Common myeloid progenitor, CD34-positive (primary cell): ENCODE results near the gene MLEC.

Experiments used
- CTCF ChIA-PET: fragments of 350-600 bp; sonication (Branson Sonifier 250); formaldehyde crosslinking; loops from one replicate; lab custom pipeline; 2021; ENCODE audit warnings: antibody characterized with exemption; lab: Charles Lee
- POLR2A ChIA-PET: fragments of 350-600 bp; sonication (Branson Sonifier 250); formaldehyde crosslinking; loops from one replicate; lab custom pipeline; 2021; ENCODE audit warnings: antibody characterized with exemption; lab: Charles Lee
- DNase-seq, 3 donors: peaks; one replicate each; pipeline versions ENCODE4 v3.0.0 to v3.0.0-alpha.2; 2013
- H3K27ac ChIP-seq, 2 experiments: 1 replicate in 1 of 2; 2 replicates in 1 of 2; pipeline ENCODE4 v1.7.0; 2013; ENCODE audit warnings: inconsistent platforms in 2 of 2, low read length in 2 of 2, mild to moderate bottlenecking in 2 of 2, low read depth in 1 of 2, moderate library complexity in 1 of 2; ENCODE audit not compliant: severe bottlenecking in 2 of 2, insufficient read depth in 1 of 2, poor library complexity in 1 of 2
- H3K27me3 ChIP-seq, 5 experiments: replicated peaks in 2 of 5; 1 replicate in 3 of 5; 2 replicates in 2 of 5; pipeline versions ENCODE4 v1.6.1 to v1.7.0; 2013; ENCODE audit warnings: low read length in 4 of 5, mild to moderate bottlenecking in 2 of 5, moderate library complexity in 2 of 5, inconsistent platforms in 1 of 5; ENCODE audit not compliant: insufficient read depth in 5 of 5, control insufficient read depth in 4 of 5
- H3K36me3 ChIP-seq, 4 experiments: 1 replicate in 2 of 4; 2 replicates in 2 of 4; pipeline versions ENCODE4 v1.6.1 to v1.7.0; 2013; ENCODE audit warnings: low read length in 3 of 4, control low read depth in 1 of 4, mild to moderate bottlenecking in 1 of 4; ENCODE audit not compliant: control insufficient read depth in 4 of 4, insufficient read depth in 4 of 4
- H3K4me1 ChIP-seq, 4 experiments: 1 replicate in 3 of 4; 2 replicates in 1 of 4; pipeline versions ENCODE4 v1.6.1 to v1.7.1; 2013; ENCODE audit warnings: low read length in 3 of 4, mild to moderate bottlenecking in 3 of 4, control low read depth in 1 of 4, inconsistent platforms in 1 of 4, moderate library complexity in 1 of 4; ENCODE audit not compliant: control insufficient read depth in 4 of 4, insufficient read depth in 4 of 4; ENCODE audit errors: control extremely low read depth in 1 of 4
- H3K4me3 ChIP-seq, 7 experiments: 1 replicate in 4 of 7; 2 replicates in 3 of 7; pipeline versions ENCODE4 v1.5.1 to v1.7.0; 2013; ENCODE audit warnings: mild to moderate bottlenecking in 7 of 7, low read length in 6 of 7, moderate library complexity in 6 of 7, inconsistent platforms in 2 of 7, low read depth in 2 of 7, control low read depth in 1 of 7; ENCODE audit not compliant: insufficient read depth in 4 of 7, control insufficient read depth in 1 of 7; ENCODE audit errors: extremely low read depth in 1 of 7
- H3K9me3 ChIP-seq, 5 experiments: 1 replicate in 4 of 5; 2 replicates in 1 of 5; pipeline versions ENCODE4 v1.6.1 to v1.7.1; 2013; ENCODE audit warnings: low read length in 4 of 5, mild to moderate bottlenecking in 2 of 5, inconsistent platforms in 1 of 5, low read depth in 1 of 5, moderate library complexity in 1 of 5; ENCODE audit not compliant: control insufficient read depth in 4 of 5, insufficient read depth in 2 of 5; ENCODE audit errors: control extremely low read depth in 1 of 5
- WGBS: methylation state at CpG from one replicate; pipeline ENCODE4 v1.1.5; 2013; ENCODE audit not compliant: insufficient coverage; 5-methylcytosine and 5-hydroxymethylcytosine counted together

MLEC gene

GRCh38 chr12:120699553-120699952 lies 12.6 kb downstream of the MLEC start:
- no peak overlapping the region for H3K4me3 ChIP-seq
- ChIA-PET POLR2A (no interaction called here), CTCF (interaction anchor here (0.6 to 4.0 kb wide), 8 partner anchors 8 to 307 kb away, joined by 3 to 30 read pairs (median 5); partner anchors contain the start of gene UNC119B)
- H3K9me3 ChIP-seq: no peaks in the 10 kb centered on the region
- no peaks in the 10 kb centered on the region for H3K27me3 ChIP-seq
- WGBS: 98% methylated on average over 7 of the region's 7 CpGs
- no peak overlapping the region for H3K27ac ChIP-seq
- H3K36me3 ChIP-seq: peaks cover 14 to 91% (median 71%) of the 10 kb centered on the region in 4 experiments
- peaks cover 0 to 13% (median 9%) of the 10 kb centered on the region in 4 experiments for H3K4me1 ChIP-seq
- no peak for DNase-seq

GRCh38 chr12:120700886-120701285 lies 13.9 kb downstream of the MLEC start:
- H3K4me3 ChIP-seq: no peak overlapping the region
- ChIA-PET CTCF (interaction anchor here (1.1 to 4.0 kb wide), 10 partner anchors 9 to 118 kb away, joined by 3 to 30 read pairs (median 3); partner anchors contain the start of gene UNC119B), POLR2A (no interaction called here)
- no peak overlapping the region for H3K27ac ChIP-seq
- no peak for DNase-seq
- peaks cover 0 to 13% (median 9%) of the 10 kb centered on the region in 4 experiments for H3K4me1 ChIP-seq
- H3K9me3 ChIP-seq: no peaks in the 10 kb centered on the region
- no peaks in the 10 kb centered on the region for H3K27me3 ChIP-seq
- 100% methylated on average over 5 of the region's 5 CpGs for WGBS
- H3K36me3 ChIP-seq: peaks cover 14 to 80% (median 63%) of the 10 kb centered on the region in 4 experiments

GRCh38 chr12:120702637-120703036 lies 15.7 kb downstream of the MLEC start:
- H3K27me3 ChIP-seq: no peaks in the 10 kb centered on the region
- no peak overlapping the region for H3K27ac ChIP-seq
- POLR2A ChIA-PET: interaction anchor here (1.3 kb wide), 1 partner anchor 16 kb away, joined by 4 read pairs; the partner anchor contains the start of gene MLEC
- no peak overlapping the region for H3K4me3 ChIP-seq
- no peaks in the 10 kb centered on the region for H3K9me3 ChIP-seq
- H3K4me1 ChIP-seq: peaks cover 0 to 12% (median 9%) of the 10 kb centered on the region in 4 experiments
- peaks cover 4 to 62% (median 49%) of the 10 kb centered on the region in 4 experiments for H3K36me3 ChIP-seq
- no peak for DNase-seq
- CTCF ChIA-PET: interaction anchor here (1.0 to 1.4 kb wide), 6 partner anchors 7 to 77 kb away, joined by 3 to 5 read pairs (median 4); partner anchors contain the start of gene UNC119B
- WGBS: 92% methylated on average over 1 of the region's 1 CpG

- 91% methylated on average over 8 of the region's 11 CpGs for WGBS
- Histone ChIP-seq H3K4me1 (peaks cover 0 to 5% (median 5%) of the 10 kb centered on the region in 4 experiments), H3K9me3 (no peaks in the 10 kb centered on the region), H3K36me3 (peaks cover 3 to 55% (median 45%) of the 10 kb centered on the region in 4 experiments), H3K4me3 (no peak overlapping the region), H3K27me3 (no peaks in the 10 kb centered on the region), H3K27ac (no peak overlapping the region)
- CTCF ChIA-PET: interaction anchor here (1.1 to 1.4 kb wide), 2 partner anchors 11 to 54 kb away, joined by 3 to 4 read pairs; no protein-coding TSS in a partner anchor
- no peak for DNase-seq
- POLR2A ChIA-PET: interaction anchor here (1.3 kb wide), 1 partner anchor 17 kb away, joined by 4 read pairs; the partner anchor contains the start of gene MLEC
Measured at GRCh38 chr12:120703311-120703942, 16.5 kb downstream of the MLEC start.

- peaks cover 3 to 37% (median 28%) of the 10 kb centered on the region in 4 experiments for H3K36me3 ChIP-seq
- CTCF ChIA-PET: interaction anchor here (0.6 to 1.3 kb wide), 3 partner anchors 56 to 73 kb away, joined by 3 to 4 read pairs (median 3); no protein-coding TSS in a partner anchor
Measured at GRCh38 chr12:120705618-120706017, 18.7 kb downstream of the MLEC start.

GRCh38 chr12:120706029-120706428 lies 19.1 kb downstream of the MLEC start:
- no peaks in the 10 kb centered on the region for H3K27me3 ChIP-seq
- H3K27ac ChIP-seq: no peak overlapping the region
- no peak for DNase-seq
- peaks cover 3 to 33% (median 24%) of the 10 kb centered on the region in 4 experiments for H3K36me3 ChIP-seq
- H3K4me1 ChIP-seq: peaks cover 0 to 9% (median 8%) of the 10 kb centered on the region in 4 experiments
- H3K4me3 ChIP-seq: no peak overlapping the region
- H3K9me3 ChIP-seq: no peaks in the 10 kb centered on the region
- ChIA-PET CTCF (interaction anchor here (0.6 to 1.3 kb wide), 3 partner anchors 12 to 73 kb away, joined by 3 read pairs; no protein-coding TSS in a partner anchor), POLR2A (interaction anchor here (1.0 kb wide), 1 partner anchor 20 kb away, joined by 3 read pairs; no protein-coding TSS in a partner anchor)
- WGBS: 90% methylated on average over 2 of the region's 5 CpGs

More at GRCh38 chr12:120705618-120706017, 18.7 kb downstream of the MLEC start:
- DNase-seq: no peak
- Histone ChIP-seq H3K9me3 (no peaks in the 10 kb centered on the region), H3K27ac (no peak overlapping the region), H3K4me1 (peaks cover 0 to 6% (median 6%) of the 10 kb centered on the region in 4 experiments), H3K27me3 (no peaks in the 10 kb centered on the region), H3K4me3 (no peak overlapping the region)
- POLR2A ChIA-PET: interaction anchor here (0.5 to 1.0 kb wide), 2 partner anchors 11 to 20 kb away, joined by 3 read pairs; no protein-coding TSS in a partner anchor
- WGBS: no CpG with 5 or more reads among the region's 1 CpG
